A549 (cell line): Measurements from ENCODE around the gene TMEM129. TPM values are rescaled to one million over a fixed set of nuclear protein-coding genes. Genes with fewer than 3 reads are reported as not detected.

ENCODE experiments used
- ATAC-seq, 2 experiments: fragments of 200-7000 bp in 1 of 2; fragments of >200 bp in 1 of 2; cut with Nextera tagmentation in 1 of 2; cut with Tn5 transposase in 1 of 2; 3 replicates each; pipeline versions ENCODE4 v1.8.0 to v1.9.1; 2018 to 2020; ENCODE audit warnings: mild to moderate bottlenecking in 1 of 2, moderate library complexity in 1 of 2
- CTCF ChIA-PET: fragments of 300-600 bp; sonication (Branson Sonifier 250); formaldehyde crosslinking; extraction: SDS; loops from one replicate; lab custom pipeline; 2021; ENCODE audit warnings: antibody characterized with exemption, inconsistent platforms; lab: Yijun Ruan, JAX
- POLR2A ChIA-PET: fragments of 350-600 bp; formaldehyde crosslinking; extraction: SDS; loops from one replicate; lab custom pipeline; 2021; ENCODE audit warnings: antibody characterized with exemption, inconsistent platforms; lab: Yijun Ruan, JAX
- DNase-seq, 2 experiments: peaks; one replicate each; pipeline versions ENCODE4 v3.0.0 to v3.0.0-alpha.2; 2011 to 2016; ENCODE audit warnings: low read depth in 1 of 2, low spot score in 1 of 2
- FAIRE-seq: peaks from 2 replicates; lab custom pipeline; 2011; peaks lifted over from hg19 to GRCh38; lab: Jason Lieb, UNC
- H3K27ac ChIP-seq, 2 experiments: fragments of >200 bp; sonication (Bioruptor Twin); formaldehyde crosslinking; 3 replicates each; pipeline ENCODE4 v1.5.1; 2016 to 2017
- H3K4me1 ChIP-seq: fragments of >200 bp; sonication (Bioruptor Twin); formaldehyde crosslinking; 3 replicates; pipeline ENCODE4 v1.6.1; 2016
- H3K4me2 ChIP-seq: fragments of >200 bp; sonication (Bioruptor Twin); formaldehyde crosslinking; 3 replicates; pipeline ENCODE4 v1.6.1; 2016
- H3K4me3 ChIP-seq: fragments of >200 bp; sonication (Bioruptor Twin); formaldehyde crosslinking; 3 replicates; pipeline ENCODE4 v1.5.1; 2016
- H3K9me3 ChIP-seq: fragments of >200 bp; sonication (Bioruptor Twin); formaldehyde crosslinking; 3 replicates; pipeline ENCODE4 v1.6.1; 2016
- ATOH8 ChIP-seq: fragments of 250-450 bp; sonication (Bioruptor Pico); IDR thresholded peaks from 2 replicates; pipeline ENCODE4 v1.5.0; 2020; ENCODE audit warnings: low read depth, mild to moderate bottlenecking, moderate library complexity
- BHLHE40 ChIP-seq: IDR thresholded peaks from 2 replicates; pipeline ENCODE4 v1.6.1; 2012; ENCODE audit warnings: low read depth, low read length, inconsistent platforms
- CTCF ChIP-seq: fragments of >200 bp; sonication (Bioruptor Twin); formaldehyde crosslinking; IDR thresholded peaks from 3 replicates; pipeline ENCODE4 v1.5.1; 2016
- E2F6 ChIP-seq: IDR thresholded peaks from 2 replicates; pipeline ENCODE4 v1.6.1; 2012; ENCODE audit warnings: low read depth, borderline replicate concordance
- FOSB ChIP-seq: fragments of 250-450 bp; sonication (Bioruptor Pico); IDR thresholded peaks from 2 replicates; pipeline ENCODE4 v1.5.0; 2020; ENCODE audit warnings: mild to moderate bottlenecking, moderate library complexity
- FOSL2 ChIP-seq, 2 experiments: fragments of 450-650 bp in 1 of 2; fragments of >200 bp in 1 of 2; sonication (Bioruptor Twin) in 1 of 2; formaldehyde crosslinking; IDR thresholded peaks; 2 replicates each; pipeline versions ENCODE4 v1.5.0 to v1.6.1; 2016 to 2020; ENCODE audit warnings: mild to moderate bottlenecking in 1 of 2, moderate library complexity in 1 of 2
- HEYL ChIP-seq: fragments of 250-450 bp; sonication (Bioruptor Pico); IDR thresholded peaks from 2 replicates; pipeline ENCODE4 v1.8.0; 2021; ENCODE audit warnings: mild to moderate bottlenecking, moderate library complexity
- HMGXB4 ChIP-seq: fragments of 250-450 bp; sonication (Bioruptor Pico); IDR thresholded peaks from 2 replicates; pipeline ENCODE4 v1.5.0; 2021; ENCODE audit warnings: mild to moderate bottlenecking, moderate library complexity, borderline replicate concordance
- HOXA7 ChIP-seq: fragments of 250-450 bp; sonication (Bioruptor Pico); IDR thresholded peaks from 2 replicates; pipeline ENCODE4 v1.5.0; 2020; ENCODE audit warnings: mild to moderate bottlenecking, moderate library complexity
- JUN ChIP-seq, 2 experiments: fragments of >200 bp; sonication (Bioruptor Twin); formaldehyde crosslinking; IDR thresholded peaks; 2 replicates in 1 of 2; 3 replicates in 1 of 2; pipeline ENCODE4 v1.6.1; 2016 to 2017
- MAZ ChIP-seq: fragments of 150-350 bp; IDR thresholded peaks from 2 replicates; pipeline ENCODE4 v1.6.1; 2014; ENCODE audit warnings: antibody characterized with exemption, low read depth, low read length, borderline replicate concordance
- MYC ChIP-seq: IDR thresholded peaks from 2 replicates; pipeline ENCODE4 v1.6.1; 2012; ENCODE audit warnings: mild to moderate bottlenecking, inconsistent platforms, low read length, improper control_type of control experiment, borderline replicate concordance
- PHF8 ChIP-seq: fragments of 200-600 bp; sonication (generic); IDR thresholded peaks from 2 replicates; pipeline ENCODE4 v1.6.1; 2016; ENCODE audit warnings: low read depth, mild to moderate bottlenecking, antibody characterized with exemption, moderate library complexity, borderline replicate concordance
- POLR2A ChIP-seq: IDR thresholded peaks from 2 replicates; pipeline ENCODE4 v1.6.1; 2012; ENCODE audit warnings: mild to moderate bottlenecking, low read length
- SMC3 ChIP-seq: fragments of >200 bp; sonication (Bioruptor Twin); formaldehyde crosslinking; IDR thresholded peaks from 3 replicates; pipeline ENCODE4 v1.6.1; 2018; ENCODE audit warnings: inconsistent platforms
- USF2 ChIP-seq: fragments of 450-650 bp; IDR thresholded peaks from 2 replicates; pipeline ENCODE4 v1.6.1; 2014; ENCODE audit warnings: antibody characterized with exemption
- ZSCAN20 ChIP-seq: fragments of 250-450 bp; sonication (Bioruptor Pico); IDR thresholded peaks from 2 replicates; pipeline ENCODE4 v1.8.0; 2022; ENCODE audit warnings: mild to moderate bottlenecking, moderate library complexity
- WGBS: methylation state at CpG from one replicate; pipeline ENCODE4 v1.1.6; 2017; ENCODE audit errors: missing lambda C conversion rate; 5-methylcytosine and 5-hydroxymethylcytosine counted together
- polyA plus RNA-seq, 4 experiments: library from polyadenylated mRNA; depleted of rRNA in 3 of 4; stranded (reverse); fragments of >200 nt; fragmentation: RNase III in 1 of 4; extraction: RNeasy Plus Mini Kit Qiagen cat#74134 plus additional on column Dnase treatment in 1 of 4; gene quantifications; 2 replicates in 3 of 4; 3 replicates in 1 of 4; pipeline ENCODE4 v1.2.3, GENCODE V29; 2011 to 2017

Gene TMEM129
- polyA plus RNA-seq, 2 of the 4 experiments (the other 2 are of a cell fraction): 12.7 to 20.4 TPM

- H3K4me2 ChIP-seq: no peak overlapping the region
- no peak overlapping the region for H3K4me3 ChIP-seq
- TF ChIP-seq MYC: no peak
- TF ChIP-seq BHLHE40: no peak
- TF ChIP-seq FOSB (CRISPR knock-in tag): no peak
- TF ChIP-seq CTCF: no peak
- TF ChIP-seq ATOH8 (CRISPR knock-in tag): no peak
- no peak for TF ChIP-seq SMC3
- TF ChIP-seq PHF8: no peak
- TF ChIP-seq JUN (IDR thresholded peaks at IDR 0.05): no peak
- no peak for TF ChIP-seq USF2
- TF ChIP-seq E2F6: no peak
- TF ChIP-seq HMGXB4 (CRISPR knock-in tag): no peak
- TF ChIP-seq ZSCAN20 (CRISPR knock-in tag): no peak
- peaks cover 18% of the 10 kb centered on the region for H3K4me1 ChIP-seq
- H3K27ac ChIP-seq: peak overlapping the region in 1 of 2 experiments; percentile 64; a peak in 2 of 6 replicates
- FAIRE-seq (no peak), DNase-seq (no peak), ATAC-seq (no peak)
- WGBS: 89% methylated on average over 4 of the region's 10 CpGs
- ChIA-PET CTCF (interaction anchor here (13.8 kb wide), 1 partner anchor 59 kb away, joined by 227 read pairs; no protein-coding TSS in a partner anchor), POLR2A (no interaction called here)
- H3K9me3 ChIP-seq: no peaks in the 10 kb centered on the region
Measured at GRCh38 chr4:1753294-1753696, 32.2 kb upstream of the TMEM129 start.

- no peak overlapping the region for H3K4me2 ChIP-seq
- H3K9me3 ChIP-seq: no peaks in the 10 kb centered on the region
- TF ChIP-seq HOXA7 (CRISPR knock-in tag) (no peak), MAZ (no peak), HEYL (CRISPR knock-in tag) (no peak), FOSL2 (IDR thresholded peaks at IDR 0.05) (no peak), FOSL2 (CRISPR knock-in tag; IDR thresholded peaks at IDR 0.05) (no peak), POLR2A (no peak), HMGXB4 (CRISPR knock-in tag) (no peak)
- no peak overlapping the region for H3K4me3 ChIP-seq
- WGBS: 92% methylated on average over 6 of the region's 35 CpGs
- peak overlapping the region in 1 of 2 experiments; percentile 64; a peak in 2 of 6 replicates for H3K27ac ChIP-seq
- ChIA-PET CTCF (interaction anchor here (0.9 to 13.8 kb wide), 4 partner anchors 15 to 147 kb away, joined by 3 to 227 read pairs (median 4); no protein-coding TSS in a partner anchor), POLR2A (no interaction called here)
- peaks cover 12% of the 10 kb centered on the region for H3K4me1 ChIP-seq
- ATAC-seq (peak in 1 of 2 experiments; percentile 34; a peak in 3 of 6 replicates), DNase-seq (no peak), FAIRE-seq (no peak)
Measured at GRCh38 chr4:1752284-1753041, 31.3 kb upstream of the TMEM129 start.
